Peyer's patch (tissue), 4 donors: ENCODE data around the gene ZNF32. TPM values are rescaled to one million over a fixed set of nuclear protein-coding genes. Genes with fewer than 3 reads are reported as not detected.
"Not testable (repeated sequence)": the region's sequence is repeated elsewhere in the genome, so short reads cannot be mapped to it uniquely, and the experiment has no call there.

Experiments used
- DNase-seq, 3 donors: peaks; one replicate each; pipeline ENCODE4 v3.0.0-alpha.2; 2017 to 2019
- H3K27ac ChIP-seq, 4 donors: fragments of 200-600 bp; sonication (generic); one replicate each; pipeline ENCODE4 v1.5.1; 2016 to 2019
- H3K27me3 ChIP-seq, 2 donors: fragments of 200-600 bp; sonication (generic); one replicate each; pipeline ENCODE4 v1.5.1; 2019
- H3K36me3 ChIP-seq, 3 donors: fragments of 200-600 bp; sonication (generic); one replicate each; pipeline ENCODE4 v1.5.1; 2016 to 2019
- H3K4me1 ChIP-seq, 4 donors: fragments of 200-600 bp; sonication (generic); one replicate each; pipeline ENCODE4 v1.5.1; 2016 to 2019
- H3K4me3 ChIP-seq, 4 donors: fragments of 200-600 bp; sonication (generic); 1 replicate in 3 of 4; 2 replicates in 1 of 4; pipeline ENCODE4 v1.5.1; 2016 to 2019; ENCODE audit warnings: mild to moderate bottlenecking in 1 of 4
- H3K9me3 ChIP-seq, 4 donors: fragments of 200-600 bp; sonication (generic); one replicate each; pipeline ENCODE4 v1.5.1; 2016 to 2019; ENCODE audit warnings: mild to moderate bottlenecking in 1 of 4
- CTCF ChIP-seq, 6 experiments: fragments of 450-650 bp in 4 of 6; fragments of 200-600 bp in 2 of 6; sonication (generic) in 1 of 6; IDR thresholded peaks; one replicate each; pipeline ENCODE4 v1.5.1; 2017 to 2019; ENCODE audit warnings: antibody characterized with exemption in 6 of 6, mild to moderate bottlenecking in 3 of 6, moderate library complexity in 1 of 6
- POLR2A ChIP-seq, 2 donors: fragments of 450-650 bp; IDR thresholded peaks; one replicate each; pipeline ENCODE4 v1.5.1; 2017; ENCODE audit warnings: antibody characterized with exemption in 2 of 2, mild to moderate bottlenecking in 2 of 2, moderate library complexity in 2 of 2
- total RNA-seq, 4 donors: library from RNA; depleted of rRNA; stranded (reverse); fragments of >200 nt; gene quantifications; one replicate each; pipeline ENCODE4 v1.1.0, GENCODE V29; 2016

Gene ZNF32
- total RNA-seq, 4 donors from 2014 or later = 19.3 to 51.2 (median 23.1) TPM

GRCh38 chr10:43649185-43649523, 473 bp upstream of the ZNF32 start:
- no peak for DNase-seq
- no peaks in the 10 kb centered on the region for H3K27me3 ChIP-seq
- TF ChIP-seq CTCF (IDR thresholded peaks at IDR 0.05) (no peak), POLR2A (IDR thresholded peaks at IDR 0.05) (no peak)
- peaks cover 0 to 7% (median 0%) of the 10 kb centered on the region in 4 donors for H3K4me1 ChIP-seq
- peak overlapping the region; percentile 67 to 87 (median 74) for H3K27ac ChIP-seq
- peak overlapping the region; percentile 71 to 90 (median 84) for H3K4me3 ChIP-seq
- peaks cover 0 to 25% (median 6%) of the 10 kb centered on the region in 4 donors for H3K9me3 ChIP-seq
- H3K36me3 ChIP-seq = peaks cover 0 to 21% (median 0%) of the 10 kb centered on the region in 3 donors

DNA sequence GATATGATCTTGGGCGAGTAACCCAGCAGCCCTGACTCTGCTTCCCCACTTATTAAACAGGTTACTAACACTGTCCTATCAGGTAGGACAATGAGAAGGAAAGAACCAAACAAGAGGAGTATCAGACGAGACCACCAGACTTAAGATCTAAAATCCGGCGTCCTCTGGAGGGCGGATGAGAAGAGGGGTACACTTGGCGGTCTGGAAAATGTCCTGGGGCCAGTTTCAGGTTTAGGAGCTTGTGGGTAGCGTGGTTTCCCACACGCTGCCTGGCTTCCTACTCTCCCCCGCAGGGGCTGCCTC, 635 bp downstream of the ZNF32 start:
- Histone ChIP-seq H3K9me3 (peaks cover 0 to 36% (median 8%) of the 10 kb centered on the region in 4 donors), H3K4me1 (peaks cover 0 to 7% (median 0%) of the 10 kb centered on the region in 4 donors), H3K27ac (peak overlapping the region; percentile 67 to 87 (median 74)), H3K4me3 (peak overlapping the region; percentile 71 to 90 (median 84)), H3K27me3 (no peaks in the 10 kb centered on the region), H3K36me3 (peaks cover 0 to 32% (median 0%) of the 10 kb centered on the region in 3 donors)
- TF ChIP-seq CTCF (IDR thresholded peaks at IDR 0.05) (no peak), POLR2A (IDR thresholded peaks at IDR 0.05) (no peak)
- DNase-seq = no peak

GRCh38 chr10:43647576-43647975, 1.1 kb downstream of the ZNF32 start:
- peak overlapping the region in 1 of 4 donors; percentile 72 for H3K27ac ChIP-seq
- H3K36me3 ChIP-seq = peaks cover 0 to 37% (median 0%) of the 10 kb centered on the region in 3 donors
- H3K27me3 ChIP-seq = no peaks in the 10 kb centered on the region
- TF ChIP-seq CTCF (IDR thresholded peaks at IDR 0.05) (no peak), POLR2A (IDR thresholded peaks at IDR 0.05) (no peak)
- H3K4me3 ChIP-seq = no peak overlapping the region
- H3K4me1 ChIP-seq = peaks cover 0 to 7% (median 0%) of the 10 kb centered on the region in 4 donors
- no peak for DNase-seq
- H3K9me3 ChIP-seq = peaks cover 0 to 41% (median 8%) of the 10 kb centered on the region in 4 donors

DNA sequence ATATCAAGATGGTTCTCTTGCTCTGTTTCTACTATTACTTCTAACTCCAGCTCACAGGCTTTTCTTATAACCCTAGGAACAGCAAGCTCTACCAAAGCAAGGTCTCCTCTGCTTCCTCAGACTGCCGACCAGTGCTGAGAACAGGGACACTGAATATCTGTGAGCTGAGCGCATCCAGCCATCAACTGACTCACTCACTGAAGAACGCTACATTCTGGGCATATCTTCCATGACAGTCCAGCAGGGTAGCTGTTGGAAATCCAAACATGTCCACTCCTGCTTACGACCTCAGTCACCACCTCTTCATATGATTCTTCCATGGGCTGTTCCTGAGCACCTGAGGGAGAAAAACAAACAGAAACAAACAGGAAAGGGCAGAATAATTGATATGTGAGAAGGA, 2.8 kb downstream of the ZNF32 start:
- TF ChIP-seq POLR2A (IDR thresholded peaks at IDR 0.05) (no peak), CTCF (IDR thresholded peaks at IDR 0.05) (no peak)

DNA sequence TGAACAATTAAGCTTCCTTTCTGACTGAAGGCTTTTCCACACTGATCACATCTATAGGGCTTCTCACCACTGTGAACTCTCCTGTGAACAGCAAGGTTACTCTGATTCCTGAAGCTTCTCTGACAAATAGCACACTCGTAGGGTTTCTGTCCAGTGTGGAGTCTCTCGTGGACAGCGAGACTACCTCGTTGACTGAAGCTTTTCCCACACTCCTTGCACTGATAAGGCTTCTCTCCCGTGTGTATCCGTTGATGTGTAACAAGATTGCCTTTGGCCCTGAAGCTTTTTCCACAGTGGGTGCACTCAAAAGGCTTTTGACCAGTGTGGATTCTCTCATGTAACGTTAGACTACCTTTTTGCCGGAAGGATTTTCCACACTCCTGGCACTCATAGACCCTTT, 4.4 kb downstream of the ZNF32 start:
- no peak overlapping the region for H3K27ac ChIP-seq
- H3K36me3 ChIP-seq = peaks cover 0 to 40% (median 0%) of the 10 kb centered on the region in 3 donors
- no peaks in the 10 kb centered on the region for H3K27me3 ChIP-seq
- H3K9me3 ChIP-seq = peaks cover 0 to 57% (median 12%) of the 10 kb centered on the region in 4 donors
- TF ChIP-seq POLR2A (IDR thresholded peaks at IDR 0.05) (no peak), CTCF (IDR thresholded peaks at IDR 0.05) (no peak)
- H3K4me1 ChIP-seq = peaks cover 0 to 3% (median 0%) of the 10 kb centered on the region in 4 donors
- H3K4me3 ChIP-seq = no peak overlapping the region
- DNase-seq = no peak

More for the DNA sequence above, 2.8 kb downstream of the ZNF32 start:
- peaks cover 0 to 40% (median 0%) of the 10 kb centered on the region in 3 donors for H3K36me3 ChIP-seq
- H3K27me3 ChIP-seq = no peaks in the 10 kb centered on the region
- peaks cover 0 to 7% (median 0%) of the 10 kb centered on the region in 4 donors for H3K4me1 ChIP-seq
- no peak for DNase-seq
- H3K4me3 ChIP-seq = no peak overlapping the region
- H3K27ac ChIP-seq = no peak overlapping the region
- H3K9me3 ChIP-seq = peaks cover 0 to 57% (median 12%) of the 10 kb centered on the region in 4 donors

DNA sequence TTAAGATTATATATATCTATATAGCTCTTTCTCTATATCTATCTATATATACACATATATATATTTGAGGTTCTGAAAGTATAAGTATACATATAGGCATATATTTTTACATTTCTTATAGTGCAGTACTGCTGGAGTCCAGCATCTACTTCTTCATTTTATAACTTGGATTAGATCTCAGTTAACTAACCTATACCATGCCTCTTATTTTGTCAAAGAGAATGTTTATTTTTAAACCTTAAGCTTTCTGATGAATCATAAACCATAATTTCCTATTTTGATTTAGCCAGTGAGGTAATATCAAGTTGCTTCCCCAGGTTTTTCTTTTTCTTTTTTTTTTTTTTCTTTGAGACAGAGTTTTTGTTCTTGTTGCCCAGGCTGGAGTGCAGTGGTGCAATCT, 8.1 kb downstream of the ZNF32 start:
- TF ChIP-seq POLR2A (IDR thresholded peaks at IDR 0.05) = no peak
- TF ChIP-seq CTCF (IDR thresholded peaks at IDR 0.05) = no peak
- peaks cover 0 to 54% (median 15%) of the 10 kb centered on the region in 4 donors for H3K9me3 ChIP-seq

GRCh38 chr10:43635816-43636215, 12.9 kb downstream of the ZNF32 start:
- H3K27ac ChIP-seq, H3K9me3 ChIP-seq, H3K27me3 ChIP-seq, H3K36me3 ChIP-seq, H3K4me1 ChIP-seq, H3K4me3 ChIP-seq, DNase-seq: not testable (repeated sequence)

More for the DNA sequence above, 8.1 kb downstream of the ZNF32 start:
- no peak for DNase-seq
- Histone ChIP-seq H3K36me3 (peaks cover 0 to 33% (median 0%) of the 10 kb centered on the region in 3 donors), H3K4me3 (no peak overlapping the region), H3K4me1 (no peaks in the 10 kb centered on the region), H3K27me3 (no peaks in the 10 kb centered on the region), H3K27ac (no peak overlapping the region)
